GM23248 (cell line): ENCODE measurements around the gene UNC119. TPM values are rescaled to one million over a fixed set of nuclear protein-coding genes. Genes with fewer than 3 reads are reported as not detected.

ENCODE experiments used
- DNase-seq: peaks from one replicate; pipeline ENCODE4 v3.0.0-alpha.2; 2015
- H2AFZ ChIP-seq: fragments of 200-600 bp; sonication (generic); 2 replicates; pipeline ENCODE4 v1.6.1; 2016; ENCODE audit warnings: antibody characterized with exemption
- H3F3A ChIP-seq: fragments of 200-600 bp; sonication (generic); 2 replicates; pipeline ENCODE4 v1.6.1; 2016; ENCODE audit warnings: mild to moderate bottlenecking, antibody characterized with exemption, mixed run types; ENCODE audit not compliant: insufficient read depth
- H3K27ac ChIP-seq: fragments of 200-600 bp; sonication (generic); 2 replicates; pipeline ENCODE4 v1.5.1; 2016; ENCODE audit warnings: mild to moderate bottlenecking
- H3K27me3 ChIP-seq: fragments of 200-600 bp; sonication (generic); replicated peaks from 2 replicates; pipeline ENCODE4 v1.6.1; 2016; ENCODE audit warnings: mild to moderate bottlenecking; ENCODE audit not compliant: insufficient read depth
- H3K36me3 ChIP-seq: fragments of 200-600 bp; sonication (generic); 2 replicates; pipeline ENCODE4 v1.6.1; 2016; ENCODE audit warnings: low read depth, mild to moderate bottlenecking
- H3K4me1 ChIP-seq: fragments of 200-600 bp; sonication (generic); 2 replicates; pipeline ENCODE4 v1.6.1; 2016; ENCODE audit warnings: mild to moderate bottlenecking; ENCODE audit not compliant: insufficient read depth
- H3K4me2 ChIP-seq: fragments of 200-600 bp; sonication (generic); one replicate; pipeline ENCODE4 v1.6.1; 2016; ENCODE audit warnings: mild to moderate bottlenecking; ENCODE audit not compliant: unreplicated experiment
- H3K4me3 ChIP-seq: fragments of 200-600 bp; sonication (generic); 2 replicates; pipeline ENCODE4 v1.5.1; 2016; ENCODE audit warnings: mild to moderate bottlenecking
- H3K79me2 ChIP-seq: fragments of 200-600 bp; sonication (generic); 2 replicates; pipeline ENCODE4 v1.6.1; 2016; ENCODE audit warnings: mild to moderate bottlenecking; ENCODE audit not compliant: insufficient read depth
- H3K9ac ChIP-seq: fragments of 200-600 bp; sonication (generic); 2 replicates; pipeline ENCODE4 v1.6.1; 2016; ENCODE audit warnings: mild to moderate bottlenecking
- H3K9me2 ChIP-seq: fragments of 200-600 bp; sonication (generic); 2 replicates; pipeline ENCODE4 v1.6.1; 2016; ENCODE audit warnings: mixed run types, mild to moderate bottlenecking, moderate library complexity; ENCODE audit not compliant: insufficient read depth
- H3K9me3 ChIP-seq: fragments of 200-600 bp; sonication (generic); one replicate; pipeline ENCODE4 v1.6.1; 2017; ENCODE audit warnings: low read depth
- H4K20me1 ChIP-seq: fragments of 200-600 bp; sonication (generic); 2 replicates; pipeline ENCODE4 v1.6.0; 2016; ENCODE audit not compliant: insufficient read depth
- EZH2 ChIP-seq: fragments of 200-600 bp; sonication (generic); IDR thresholded peaks from 2 replicates; pipeline ENCODE4 v1.6.1; 2018; ENCODE audit warnings: antibody characterized with exemption, mild to moderate bottlenecking; ENCODE audit not compliant: insufficient read depth, poor library complexity, severe bottlenecking
- EZH2phosphoT487 ChIP-seq: fragments of 200-600 bp; sonication (generic); IDR thresholded peaks from 2 replicates; pipeline ENCODE4 v1.6.1; 2018; ENCODE audit warnings: antibody characterized with exemption, moderate library complexity, mild to moderate bottlenecking, low read depth; ENCODE audit not compliant: insufficient read depth
- WGBS, 2 experiments: methylation state at CpG; one replicate each; pipeline ENCODE4 v1.1.6; 2015 to 2017; ENCODE audit warnings: low lambda C conversion rate in 2 of 2, low coverage in 1 of 2; ENCODE audit errors: missing lambda C conversion rate in 2 of 2; 5-methylcytosine and 5-hydroxymethylcytosine counted together
- in situ Hi-C: fragments of 300-500 bp; cut with MboI; formaldehyde crosslinking; loops from 2 replicates; pipeline ENCODE4 v1.15.0; 2020
- polyA plus RNA-seq: library from polyadenylated mRNA; unstranded; fragments of >200 nt; fragmentation: Nextera tagmentation; extraction: Ambion mirVana; gene quantifications from 2 replicates; pipeline ENCODE4 v1.2.1, GENCODE V29; 2016
- total RNA-seq: library from RNA; depleted of rRNA; stranded (reverse); fragments of >200 nt; shearing (Covaris generic); gene quantifications from 2 replicates; pipeline ENCODE4 v1.2.3, GENCODE V29; 2014

UNC119 gene
- total and polyA plus RNA-seq, 2 experiments from 2014 or later = 29.4 to 50.9 TPM

DNA sequence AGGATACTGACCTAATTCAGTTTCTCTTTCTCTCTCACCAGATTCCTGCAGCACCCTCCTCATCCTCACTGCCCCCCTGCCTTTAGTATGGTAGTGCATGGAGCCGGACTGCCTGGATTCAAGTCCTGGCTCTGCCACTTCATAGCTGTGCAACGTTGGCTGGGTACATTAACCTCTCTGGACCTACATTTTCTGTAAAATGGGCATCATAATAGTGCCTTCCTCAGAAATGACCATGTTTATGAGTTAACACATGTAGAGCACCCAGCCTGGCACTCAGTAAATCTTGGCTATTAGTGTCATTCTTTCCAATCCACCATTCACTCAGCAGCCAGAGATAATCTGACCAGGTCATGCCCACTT is 7.3 kb downstream of the UNC119 start:
- no peaks in the 10 kb centered on the region for H3K4me1 ChIP-seq
- TF ChIP-seq EZH2phosphoT487 (no peak), EZH2 (no peak)
- H3F3A ChIP-seq = no peaks in the 10 kb centered on the region
- H4K20me1 ChIP-seq = no peaks in the 10 kb centered on the region
- H3K9me2 ChIP-seq = no peaks in the 10 kb centered on the region
- no peak overlapping the region for H3K27ac ChIP-seq
- DNase-seq = no peak
- H2AFZ ChIP-seq = no peak overlapping the region
- H3K79me2 ChIP-seq = no peaks in the 10 kb centered on the region
- no peaks in the 10 kb centered on the region for H3K9me3 ChIP-seq
- no peak overlapping the region for H3K4me3 ChIP-seq
- in situ Hi-C loops = no loop called here
- no peak overlapping the region for H3K9ac ChIP-seq
- H3K27me3 ChIP-seq = no peaks in the 10 kb centered on the region
- H3K4me2 ChIP-seq = no peak overlapping the region
- H3K36me3 ChIP-seq = no peaks in the 10 kb centered on the region
- WGBS, 2 experiments = 55 to 68% methylated on average over 2 of the region's 2 CpGs

DNA sequence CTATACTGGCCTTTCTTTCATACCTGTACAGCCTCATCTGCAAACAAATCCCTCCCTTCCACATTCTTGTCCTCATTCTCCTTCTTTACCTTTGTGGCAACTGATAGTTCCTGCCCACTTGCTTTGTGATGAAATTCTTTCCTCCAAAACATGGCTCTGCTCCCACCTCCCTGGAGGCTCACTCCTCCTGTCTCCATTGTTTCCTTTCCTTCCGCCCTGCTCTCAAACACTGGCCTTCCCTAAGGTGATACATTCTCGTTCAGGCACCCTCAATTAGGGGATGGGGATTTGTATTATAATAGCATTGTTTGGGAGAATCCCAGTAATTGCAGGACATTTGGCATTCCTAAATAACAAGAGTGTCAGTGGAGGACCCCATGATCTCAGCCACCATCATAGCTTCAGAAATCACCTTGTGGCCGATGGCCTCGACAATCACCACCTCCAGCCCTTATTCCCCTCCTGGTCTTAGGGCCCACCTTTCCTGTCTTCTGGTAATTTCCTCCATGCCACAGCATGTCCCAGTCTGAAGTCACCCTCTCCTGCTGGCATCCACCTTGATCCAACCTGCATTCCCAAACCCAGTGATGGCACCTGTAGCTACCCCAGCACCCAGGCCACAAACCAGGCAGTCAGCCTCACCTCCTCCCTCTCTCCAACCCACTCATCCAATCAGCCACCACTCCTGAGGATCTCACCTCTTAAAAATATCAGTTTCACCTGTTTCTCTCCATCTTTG is 7.9 kb downstream of the UNC119 start:
- H3K4me3 ChIP-seq = no peak overlapping the region
- no peak overlapping the region for H3K4me2 ChIP-seq
- WGBS, 2 experiments = 87 to 91% methylated on average over 4 of the region's 4 CpGs
- no peaks in the 10 kb centered on the region for H3K4me1 ChIP-seq
- no peaks in the 10 kb centered on the region for H3F3A ChIP-seq
- no peak overlapping the region for H3K9ac ChIP-seq
- no peak overlapping the region for H2AFZ ChIP-seq
- no peaks in the 10 kb centered on the region for H4K20me1 ChIP-seq
- H3K27me3 ChIP-seq = no peaks in the 10 kb centered on the region
- H3K36me3 ChIP-seq = no peaks in the 10 kb centered on the region
- no peaks in the 10 kb centered on the region for H3K79me2 ChIP-seq
- TF ChIP-seq EZH2phosphoT487 = no peak
- TF ChIP-seq EZH2 = no peak
- H3K27ac ChIP-seq = no peak overlapping the region
- H3K9me2 ChIP-seq = no peaks in the 10 kb centered on the region
- H3K9me3 ChIP-seq = no peaks in the 10 kb centered on the region
- no peak for DNase-seq
- in situ Hi-C loops = no loop called here

GRCh38 chr17:28541439-28541838 is 11.0 kb downstream of the UNC119 start:
- Histone ChIP-seq H3K4me1 (no peaks in the 10 kb centered on the region), H3K9me2 (no peaks in the 10 kb centered on the region), H3K27me3 (no peaks in the 10 kb centered on the region), H3K9me3 (no peaks in the 10 kb centered on the region), H3K79me2 (no peaks in the 10 kb centered on the region), H4K20me1 (no peaks in the 10 kb centered on the region), H3F3A (no peaks in the 10 kb centered on the region), H3K4me3 (no peak overlapping the region), H2AFZ (no peak overlapping the region), H3K9ac (no peak overlapping the region), H3K36me3 (no peaks in the 10 kb centered on the region), H3K4me2 (no peak overlapping the region), H3K27ac (no peak overlapping the region)
- no peak for TF ChIP-seq EZH2
- 64 to 78% methylated on average over 4 of the region's 4 CpGs for WGBS, 2 experiments
- in situ Hi-C loops = no loop called here
- no peak for DNase-seq

- no peaks in the 10 kb centered on the region for H3F3A ChIP-seq
- no peaks in the 10 kb centered on the region for H3K79me2 ChIP-seq
- no peaks in the 10 kb centered on the region for H3K9me3 ChIP-seq
- H2AFZ ChIP-seq = no peak overlapping the region
- DNase-seq = no peak
- H3K9me2 ChIP-seq = no peaks in the 10 kb centered on the region
- H3K4me2 ChIP-seq = no peak overlapping the region
- no peak overlapping the region for H3K27ac ChIP-seq
- no peak overlapping the region for H3K4me3 ChIP-seq
- WGBS, 2 experiments = 70 to 83% methylated on average over 4 of the region's 4 CpGs
- in situ Hi-C loops = no loop called here
- no peaks in the 10 kb centered on the region for H3K27me3 ChIP-seq
- TF ChIP-seq EZH2 (no peak), EZH2phosphoT487 (no peak)
- no peaks in the 10 kb centered on the region for H4K20me1 ChIP-seq
- no peak overlapping the region for H3K9ac ChIP-seq
- H3K36me3 ChIP-seq = no peaks in the 10 kb centered on the region
- no peaks in the 10 kb centered on the region for H3K4me1 ChIP-seq
Measured at GRCh38 chr17:28540231-28540630, 12.2 kb downstream of the UNC119 start.

- no peak for DNase-seq
- Histone ChIP-seq H3K4me2 (no peak overlapping the region), H2AFZ (no peak overlapping the region), H3K27ac (no peak overlapping the region), H3K27me3 (no peaks in the 10 kb centered on the region), H3K36me3 (no peaks in the 10 kb centered on the region), H3F3A (no peaks in the 10 kb centered on the region), H4K20me1 (no peaks in the 10 kb centered on the region), H3K9me2 (no peaks in the 10 kb centered on the region), H3K79me2 (no peaks in the 10 kb centered on the region), H3K9me3 (no peaks in the 10 kb centered on the region), H3K4me1 (peaks cover 1% of the 10 kb centered on the region; the same call in 1 of the 2 replicates), H3K9ac (no peak overlapping the region), H3K4me3 (no peak overlapping the region)
- WGBS, 2 experiments = 66 to 76% methylated on average over 14 of the region's 14 CpGs
- in situ Hi-C loops = no loop called here
- TF ChIP-seq EZH2phosphoT487 (no peak), EZH2 (no peak)
Measured at GRCh38 chr17:28538296-28538895, 14.0 kb downstream of the UNC119 start.
